HG02885 (cell line): ENCODE data around the gene ETS2.

ENCODE experiments used
- ATAC-seq: cut with Tn5 transposase; IDR thresholded peaks from one replicate; pipeline ENCODE4 v1.9.1; 2021; ENCODE audit warnings: mild to moderate bottlenecking; ENCODE audit not compliant: unreplicated experiment, poor library complexity

The ETS2 gene

DNA sequence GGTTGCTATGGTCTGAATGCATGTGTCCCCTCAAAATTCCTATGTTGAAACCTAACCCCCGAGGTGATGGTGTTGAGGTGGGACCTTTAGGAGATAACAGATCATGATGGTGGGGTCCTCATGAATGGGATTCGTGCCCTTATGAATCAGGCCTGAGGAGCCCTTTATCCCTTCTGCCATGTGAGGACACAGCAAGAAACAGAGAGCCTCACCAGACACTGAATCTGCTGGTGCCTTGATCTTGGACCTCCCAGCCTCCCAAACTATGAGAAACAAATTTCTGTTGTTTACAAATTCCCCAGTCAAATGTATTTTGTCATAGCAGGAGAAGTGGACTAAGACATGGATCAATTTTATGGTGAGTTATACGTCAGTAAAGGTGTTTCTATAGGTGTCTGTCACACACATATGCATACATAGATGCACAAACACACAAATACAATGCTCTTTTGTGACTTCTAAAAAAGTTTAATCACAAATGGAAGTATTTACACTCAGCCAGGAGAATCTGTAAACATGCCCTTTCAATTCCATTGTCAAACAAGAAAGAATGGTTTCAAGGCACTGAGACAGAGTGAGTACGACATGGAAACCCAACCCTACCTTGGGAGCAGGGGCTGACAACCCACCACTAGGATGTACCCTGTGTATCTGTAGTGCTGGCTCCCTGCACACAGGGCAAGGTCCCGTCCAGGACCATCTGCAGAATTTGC lies 5.5 kb upstream of the ETS2 start:
- no peak for ATAC-seq

DNA sequence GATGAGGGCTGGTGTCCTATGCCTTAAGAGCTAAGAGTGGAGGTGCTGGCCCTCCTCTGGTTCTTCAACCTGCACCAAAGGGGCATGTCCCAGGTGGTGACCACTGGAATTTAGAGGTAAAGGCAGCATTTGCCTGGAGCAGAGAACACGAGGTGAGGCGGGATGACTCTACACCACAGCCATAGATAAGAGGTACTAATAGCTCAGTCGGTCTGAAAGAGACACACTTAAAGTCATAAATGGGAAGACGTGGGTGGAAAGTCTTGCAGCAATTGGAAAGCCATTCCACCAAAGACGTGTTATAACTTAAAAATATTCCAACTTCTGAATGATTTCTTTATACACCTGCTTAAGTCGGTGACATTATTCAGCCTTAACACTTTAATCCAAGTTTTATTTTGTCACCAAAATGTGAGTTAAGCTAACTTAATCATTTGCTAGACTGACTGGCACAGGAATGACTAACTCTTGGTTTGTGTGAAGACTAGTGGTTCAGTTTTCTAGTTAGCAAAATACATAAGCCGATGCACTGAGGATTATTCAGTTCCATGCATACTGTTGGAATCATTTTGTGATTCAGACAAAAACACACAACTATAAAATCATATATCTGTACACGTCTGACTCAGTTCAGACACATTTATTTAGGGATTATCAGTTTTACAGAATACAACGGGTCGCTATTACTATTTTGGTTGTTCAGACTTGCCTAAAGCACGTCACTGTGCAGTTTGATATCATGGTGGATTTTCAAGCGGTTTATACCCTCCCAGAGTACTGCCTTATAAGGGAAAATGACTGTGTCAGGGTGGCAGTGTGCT lies 4.6 kb upstream of the ETS2 start:
- no peak for ATAC-seq

DNA sequence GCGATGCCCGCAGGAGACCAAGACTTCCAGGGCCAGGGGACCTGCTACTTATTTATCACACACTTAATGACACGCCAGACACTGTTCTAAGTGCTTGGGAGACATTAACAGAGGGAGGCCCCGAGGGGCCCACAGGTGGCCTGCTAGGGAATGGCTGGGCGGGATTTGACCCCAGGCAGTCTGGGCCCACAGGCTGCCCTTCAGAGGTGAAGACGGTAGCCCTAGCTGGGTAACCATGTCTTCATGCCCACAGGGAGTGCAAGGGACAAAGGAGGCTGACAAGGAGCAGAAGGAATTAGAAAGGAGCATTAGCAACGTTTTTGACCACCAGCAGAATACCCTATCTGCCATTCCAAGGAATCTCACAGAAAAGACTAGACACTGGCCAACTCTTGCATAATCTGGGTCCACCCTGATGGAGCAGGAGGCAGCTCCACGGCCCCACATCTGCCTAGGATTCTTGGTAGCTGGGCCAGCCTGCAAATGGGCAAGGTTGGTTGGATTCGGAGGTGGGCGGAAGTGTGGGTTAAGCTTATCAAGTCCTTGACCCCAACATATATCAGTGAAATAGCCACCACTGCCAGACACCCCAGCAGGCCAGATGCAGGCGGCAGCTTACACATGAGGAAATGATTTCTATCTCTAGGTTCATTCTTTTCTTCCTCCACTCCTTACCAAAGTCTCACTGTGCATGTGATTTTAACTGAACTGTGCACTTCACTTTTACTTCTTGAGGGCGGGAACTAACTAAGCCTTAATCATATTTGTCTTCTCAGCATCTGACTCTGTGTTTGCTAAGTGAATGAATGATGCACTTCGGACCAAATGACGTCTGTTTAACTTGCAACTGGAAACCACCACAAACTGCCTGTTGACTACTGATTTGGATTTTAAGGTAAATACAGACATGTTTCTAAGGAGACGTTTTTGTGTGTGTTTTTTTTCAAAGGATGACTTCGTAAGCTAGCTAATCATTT lies 3.4 kb upstream of the ETS2 start:
- ATAC-seq = no peak

DNA sequence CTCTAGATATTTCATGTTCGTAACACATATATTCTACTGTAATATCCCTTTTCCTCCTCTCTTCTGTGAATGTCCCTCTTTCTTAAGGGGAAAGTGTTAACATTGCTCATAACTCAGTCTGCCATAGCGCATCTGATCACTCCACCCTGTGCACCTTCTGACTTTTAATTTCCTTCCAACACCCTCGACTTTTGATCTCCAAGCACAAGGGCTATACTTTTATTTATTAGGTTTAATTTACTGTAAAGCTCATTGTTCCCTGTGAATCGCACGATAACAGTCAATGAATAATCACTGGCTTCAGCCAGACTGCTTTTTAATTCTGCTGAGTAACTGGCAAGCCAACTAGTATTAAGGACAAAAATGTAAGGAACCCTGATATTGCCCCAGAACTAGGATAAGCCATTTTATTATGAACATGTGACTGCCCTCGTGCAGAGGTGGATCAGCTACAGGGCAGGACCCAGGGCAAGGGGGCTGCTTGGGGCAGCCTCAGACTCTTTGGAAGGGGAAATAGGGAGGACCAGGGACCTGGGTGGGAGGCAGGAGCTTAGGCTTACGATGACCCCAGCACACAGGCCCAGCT lies 2.6 kb upstream of the ETS2 start:
- no peak for ATAC-seq

DNA sequence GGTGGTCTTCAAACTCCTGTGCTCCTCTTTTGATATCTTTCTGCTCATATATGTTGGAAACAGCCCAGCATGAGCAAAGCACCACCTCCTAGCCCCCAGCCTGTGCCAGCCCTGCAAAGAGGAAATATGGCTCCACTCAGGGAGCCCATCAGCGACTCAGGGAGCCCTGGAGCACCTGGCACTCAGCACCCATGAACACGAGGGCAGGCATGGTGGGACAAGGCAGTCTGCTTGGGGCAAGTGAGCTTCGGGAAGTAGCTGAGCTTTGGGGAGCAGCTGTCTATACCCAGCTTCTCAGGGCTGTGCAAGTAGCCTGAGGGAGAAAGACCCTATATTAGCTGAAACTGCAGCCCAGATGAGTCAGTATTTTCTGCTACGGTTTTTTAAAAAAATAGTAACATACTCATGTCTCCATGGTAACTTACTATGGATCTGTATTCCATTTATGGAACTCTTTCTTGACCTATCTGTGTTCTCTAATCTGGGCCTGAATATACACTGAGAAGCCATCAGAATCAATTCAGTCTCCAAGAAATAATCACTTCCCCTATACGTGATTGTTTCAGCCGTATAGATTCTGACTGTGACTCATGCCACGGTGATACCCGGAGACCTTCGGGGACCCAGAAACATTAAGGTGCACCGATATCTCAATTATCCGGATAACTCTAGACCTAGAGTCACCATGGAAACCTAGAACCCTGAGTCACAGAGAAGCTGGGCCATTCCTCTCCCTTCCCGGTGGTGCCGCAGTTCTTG lies 1.5 kb upstream of the ETS2 start:
- ATAC-seq = no peak

DNA sequence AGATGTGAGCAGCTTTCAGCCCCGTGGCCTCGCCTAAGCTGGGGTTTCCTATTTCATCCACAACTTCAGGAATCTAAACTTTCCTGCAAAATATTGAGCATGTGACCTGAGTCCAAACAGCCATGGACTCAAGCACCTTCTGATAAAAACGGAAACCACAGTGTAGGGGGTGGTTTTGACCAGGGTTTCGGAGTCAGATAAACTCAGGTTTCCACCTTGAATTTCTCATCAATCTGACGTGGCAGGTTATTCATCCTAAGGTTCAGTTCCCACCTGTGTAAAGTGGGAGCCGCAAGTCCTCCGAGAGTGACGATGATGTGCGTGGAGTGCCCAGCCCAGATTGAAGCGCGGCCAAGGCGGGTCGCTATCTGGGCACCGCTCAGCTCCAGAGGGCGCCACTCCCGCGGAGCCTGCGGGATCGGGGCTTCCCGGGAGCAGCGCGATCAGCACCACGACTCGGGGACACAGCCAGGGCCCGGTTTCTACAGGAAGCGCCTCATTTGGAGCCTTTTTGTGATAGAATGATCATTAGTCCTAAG lies 871 bp upstream of the ETS2 start:
- peak; percentile 26 for ATAC-seq

GRCh38 chr21:38806153-38806941 lies 618 bp downstream of the ETS2 start:
- peak; percentile 27 for ATAC-seq

DNA sequence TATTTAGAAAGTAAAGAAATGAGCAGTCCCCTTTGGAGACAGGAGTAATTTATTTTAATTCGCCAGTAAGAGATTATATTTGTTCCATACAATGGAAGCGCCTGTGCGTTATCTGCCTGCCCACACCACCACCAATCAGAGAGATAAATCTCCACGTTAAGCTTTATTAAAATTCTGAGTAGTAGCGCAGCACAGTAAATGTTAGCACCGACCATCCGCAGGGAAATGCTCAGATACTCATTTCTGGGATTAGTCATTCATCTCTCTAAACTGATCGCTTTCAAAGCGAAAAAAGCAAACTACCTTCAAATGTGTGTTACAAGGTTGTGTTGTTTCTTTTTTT lies 1.2 kb downstream of the ETS2 start:
- ATAC-seq = no peak

DNA sequence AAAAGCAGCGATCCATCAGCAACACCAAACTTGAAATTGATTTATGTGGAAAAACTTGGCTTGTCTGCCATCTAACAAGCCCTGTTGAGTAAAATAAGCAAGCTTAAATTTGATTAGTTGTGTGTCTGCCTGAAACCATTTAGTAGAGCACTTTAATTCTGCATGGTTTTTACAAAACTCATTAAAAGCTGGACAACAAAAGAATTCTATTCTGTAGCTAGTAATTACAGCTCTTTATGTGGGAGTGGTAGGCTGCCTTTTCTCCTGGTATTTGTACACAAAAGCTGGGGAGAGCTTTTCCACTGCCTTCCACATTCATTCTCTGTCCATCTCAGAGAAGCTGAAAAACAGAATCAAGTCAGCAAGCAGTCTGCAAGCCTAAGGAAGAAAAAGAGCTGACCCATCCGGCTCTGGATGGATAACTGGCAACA lies 1.7 kb downstream of the ETS2 start:
- no peak for ATAC-seq

DNA sequence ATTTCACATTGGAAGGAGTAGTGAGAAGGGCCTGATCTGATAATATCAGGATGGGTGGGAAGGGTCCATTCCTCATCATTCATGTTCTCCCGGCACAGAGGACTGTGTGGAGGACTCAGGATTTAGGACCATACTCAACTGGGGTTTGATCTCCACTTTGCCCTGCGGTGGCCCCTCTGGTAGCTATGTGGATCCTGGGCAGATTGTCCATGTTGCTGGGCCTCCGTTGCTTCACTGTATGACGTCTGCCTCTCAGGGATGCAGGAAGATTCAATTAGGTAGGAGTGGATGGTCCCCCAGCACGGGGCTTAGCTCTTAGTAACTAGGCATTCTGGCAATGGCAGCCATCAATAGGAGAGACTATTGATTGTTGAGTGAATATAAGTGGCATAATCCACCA lies 2.3 kb downstream of the ETS2 start:
- no peak for ATAC-seq

DNA sequence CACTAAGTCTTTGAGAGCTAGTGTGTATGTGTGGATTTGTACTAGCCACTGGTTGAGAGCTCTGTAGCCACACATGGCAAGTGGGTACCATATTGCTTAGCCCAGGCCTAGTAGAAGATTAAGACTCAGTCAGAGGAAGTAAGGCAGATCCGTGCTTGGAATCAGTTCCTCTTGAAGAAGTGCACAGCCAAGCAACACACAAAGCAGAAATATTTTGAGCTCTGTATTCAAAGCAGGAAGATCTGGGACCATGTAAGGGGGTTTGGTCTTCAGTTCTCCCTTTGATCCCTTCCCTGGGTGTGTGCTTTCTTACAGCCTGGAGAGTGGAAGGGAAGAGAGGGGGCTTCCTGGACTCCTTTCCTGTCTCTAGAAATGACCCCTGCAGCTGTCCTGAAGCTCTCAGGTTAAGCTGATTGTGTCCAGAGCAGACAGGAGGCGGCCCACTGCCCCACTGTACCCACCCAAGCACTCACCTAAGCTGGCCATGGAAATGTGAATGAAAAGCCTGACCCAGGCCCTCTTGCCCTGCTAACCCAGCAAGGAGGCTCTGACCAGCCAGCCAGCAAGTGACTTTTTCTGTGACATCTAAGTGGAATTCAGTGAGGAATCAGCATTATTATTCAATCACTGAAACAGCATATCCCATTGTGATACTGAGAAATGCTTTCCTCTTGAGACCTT lies 3.6 kb downstream of the ETS2 start:
- ATAC-seq = no peak

DNA sequence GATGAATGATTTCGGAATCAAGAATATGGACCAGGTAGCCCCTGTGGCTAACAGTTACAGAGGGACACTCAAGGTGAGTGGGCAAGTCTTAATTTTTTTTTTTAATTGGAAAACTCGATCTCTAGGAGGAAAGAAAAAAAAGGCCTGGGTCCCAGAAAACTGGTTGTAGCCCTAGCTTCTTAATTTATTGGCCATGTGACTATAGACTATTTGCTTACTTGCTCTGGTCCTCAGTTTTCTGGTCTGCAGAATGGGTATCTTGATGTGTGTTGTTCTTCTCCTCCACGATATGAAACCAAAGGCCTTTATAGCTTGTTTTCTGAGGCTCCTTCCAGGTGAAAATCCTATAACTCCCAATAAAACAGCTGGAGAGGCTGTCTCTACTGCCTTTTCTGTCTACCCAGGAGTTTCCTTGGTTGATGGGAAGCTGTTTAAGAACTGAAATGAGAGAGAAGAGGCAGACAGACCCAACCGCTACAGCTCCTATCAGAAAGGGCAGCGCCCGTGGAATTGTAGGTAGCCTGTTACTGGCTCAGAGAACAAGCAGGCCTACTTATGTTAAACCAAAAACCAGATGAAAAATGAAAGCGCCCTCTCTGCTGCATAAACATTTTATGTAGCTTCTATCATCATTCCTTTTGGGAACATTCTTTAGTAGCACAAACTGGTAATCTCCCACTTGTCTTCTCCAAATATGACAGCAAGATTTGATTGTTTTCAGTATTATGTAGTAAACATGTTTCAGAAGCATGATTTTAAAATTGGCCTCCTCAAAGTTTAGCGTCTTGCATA lies 4.5 kb downstream of the ETS2 start:
- no peak for ATAC-seq

DNA sequence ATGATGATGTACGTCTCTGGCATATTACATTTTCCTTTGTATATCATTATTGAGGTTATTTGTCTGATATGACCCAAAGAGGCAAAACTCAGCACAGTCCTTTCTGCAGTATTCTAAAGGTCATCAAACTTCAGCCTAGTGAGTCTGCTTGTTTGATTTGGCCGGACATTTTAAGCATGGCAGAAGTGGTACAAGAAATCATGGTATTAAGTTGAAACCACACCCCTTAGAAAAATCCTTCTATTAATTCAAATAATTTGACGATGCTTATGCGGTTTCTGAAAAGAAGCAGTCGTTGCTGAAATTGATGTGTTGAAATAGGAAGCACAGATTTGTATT lies 5.1 kb downstream of the ETS2 start:
- no peak for ATAC-seq

- no peak for ATAC-seq
Observed at GRCh38 chr21:38811257-38811656, 5.5 kb downstream of the ETS2 start.

- no peak for ATAC-seq
Observed at GRCh38 chr21:38813143-38813542, 7.4 kb downstream of the ETS2 start.

DNA sequence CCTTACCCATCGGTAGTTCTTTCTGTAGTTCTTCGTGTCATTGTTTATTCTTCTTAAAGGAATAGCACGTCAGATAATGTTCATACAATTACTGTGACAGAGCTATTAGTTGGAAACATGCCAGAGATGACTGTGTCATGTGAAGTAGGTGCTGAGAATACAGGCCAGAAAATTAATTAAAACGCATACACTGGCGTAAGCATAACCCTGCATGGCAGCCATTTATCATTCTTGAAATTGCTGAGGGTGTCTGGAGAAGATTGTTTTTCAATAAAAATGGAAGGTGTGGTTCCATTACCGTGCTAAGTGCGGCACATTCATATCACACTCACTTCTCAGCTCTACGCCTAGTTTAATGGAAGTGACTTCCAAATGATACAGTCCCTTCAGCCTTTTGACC lies 7.8 kb downstream of the ETS2 start:
- ATAC-seq = no peak
